Adrenal gland (tissue), 12 donors: Measurements from ENCODE around the gene TMEM117. TPM values are rescaled to one million over a fixed set of nuclear protein-coding genes. Genes with fewer than 3 reads are reported as not detected.
A peak's percentile ranks its signal among the peaks of the same experiment; 100 is the strongest.

Experiments used
- DNase-seq, 7 donors: peaks; one replicate each; pipeline ENCODE4 v3.0.0-alpha.2; 2019 to 2020
- H3K27ac ChIP-seq, 5 donors: fragments of 200-600 bp; sonication (generic) in 4 of 5; 1 replicate in 3 of 5; 2 replicates in 2 of 5; pipeline versions ENCODE4 v1.5.1 to v1.8.0; 2016 to 2020; ENCODE audit warnings: mild to moderate bottlenecking in 1 of 5
- H3K27me3 ChIP-seq: fragments of 200-600 bp; 2 replicates; pipeline ENCODE4 v1.8.0; 2021
- H3K36me3 ChIP-seq, 2 donors: fragments of 200-600 bp; replicated peaks in 1 of 2; 1 replicate in 1 of 2; 2 replicates in 1 of 2; pipeline versions ENCODE4 v1.5.1 to v1.8.0; 2018 to 2022
- H3K4me1 ChIP-seq, 2 donors: fragments of 200-600 bp; replicated peaks in 1 of 2; 1 replicate in 1 of 2; 2 replicates in 1 of 2; pipeline versions ENCODE4 v1.5.1 to v1.8.0; 2018 to 2021
- H3K4me3 ChIP-seq, 4 donors: fragments of 200-600 bp; sonication (generic) in 3 of 4; one replicate each; pipeline ENCODE4 v1.5.1; 2016 to 2018
- H3K9me3 ChIP-seq, 3 donors: fragments of 200-600 bp; sonication (generic) in 1 of 3; replicated peaks in 1 of 3; 1 replicate in 2 of 3; 2 replicates in 1 of 3; pipeline versions ENCODE4 v1.5.1 to v1.8.0; 2016 to 2021
- POLR2A ChIP-seq, 2 donors: fragments of 450-650 bp; IDR thresholded peaks; one replicate each; pipeline ENCODE4 v1.6.1; 2017; ENCODE audit warnings: antibody characterized with exemption in 2 of 2, mild to moderate bottlenecking in 2 of 2, moderate library complexity in 1 of 2
- WGBS, 4 donors: extraction: QIAGEN DNeasy Blood & Tissue Kit in 2 of 4; methylation state at CpG; one replicate each; pipeline versions ENCODE4 v1.1.5 to v1.1.7; 2013 to 2017; 5-methylcytosine and 5-hydroxymethylcytosine counted together
- intact Hi-C, 2 donors: fragments of 100-400 bp; cut with DNase I; formaldehyde crosslinking; loops; one replicate each; pipeline versions ENCODE4 v1.14.1 to v1.15.0; 2022 to 2023
- polyA plus RNA-seq, 3 donors: library from polyadenylated mRNA; stranded (reverse); fragments of 200-250 nt in 2 of 3; fragments of 350-450 nt in 1 of 3; fragmentation: Illumina TruSeq in 1 of 3; extraction: RNeasy Lipid Tissue Mini Kit (QIAGEN cat#74804) in 1 of 3; gene quantifications; one replicate each; pipeline ENCODE4 v1.2.3, GENCODE V29; 2013 to 2014
- total RNA-seq, 9 donors: library from RNA; depleted of rRNA in 4 of 9; stranded (reverse); fragments of >200 nt in 4 of 9; fragments of 120-200 nt in 1 of 9; fragmentation: NEBNext Ultra II Directional in 1 of 9; extraction: Animal tissue kit (Norgen Biotek cat#: 25700) in 1 of 9; gene quantifications; one replicate each; pipeline versions ENCODE4 v1.1.0 to v1.2.4, GENCODE V29; 2013 to 2023
- TF ChIP-seq, protein P1 (sequence below), 6 experiments: fragments of 450-650 bp in 4 of 6; fragments of 200-600 bp in 2 of 6; sonication (generic) in 1 of 6; IDR thresholded peaks; 1 replicate in 5 of 6; 2 replicates in 1 of 6; pipeline versions ENCODE4 v1.5.1 to v1.8.0; 2016 to 2021; ENCODE audit warnings: antibody characterized with exemption in 6 of 6, mild to moderate bottlenecking in 2 of 6, moderate library complexity in 1 of 6
- donor health status: healthy with polysubstance abuse.
- donor health status: Bipolar disorder and iron deficiency.
- donor health status: DM: yes; HTN: yes; CAD: no.
- donor health status: DM: no; HTN: no; CAD: no.
- donor health status: DM: no; HTN: no; CAD: no.
- donor health status: DM: yes; HTN: yes; CAD: no.

The TMEM117 gene
- total and polyA plus RNA-seq, 12 donors: 1.9 to 38.5 (median 6.7) TPM

DNA sequence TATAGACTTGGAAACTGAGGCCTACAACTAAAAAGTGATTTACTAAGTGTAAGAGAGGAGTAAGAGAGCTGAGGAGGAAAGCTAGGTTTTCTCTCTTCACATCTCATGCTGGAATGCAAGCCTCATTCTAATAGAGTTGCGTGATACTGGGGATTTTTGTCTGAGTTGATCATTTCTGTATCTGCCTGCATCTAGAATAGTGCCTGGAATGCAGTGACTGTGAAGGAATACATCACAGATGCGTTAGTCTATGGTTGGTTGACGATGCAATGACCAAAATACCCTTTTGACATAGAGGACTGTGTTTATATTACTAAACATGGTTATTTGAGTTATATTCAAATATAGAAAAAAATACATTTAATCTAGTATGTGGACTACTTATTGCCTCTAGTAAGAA lies 9.2 kb upstream of the TMEM117 start:
- Histone ChIP-seq H3K4me3 (no peak overlapping the region), H3K36me3 (no peaks in the 10 kb centered on the region), H3K9me3 (no peaks in the 10 kb centered on the region), H3K4me1 (no peaks in the 10 kb centered on the region), H3K27ac (no peak overlapping the region), H3K27me3 (no peaks in the 10 kb centered on the region)
- TF ChIP-seq, protein P1, sequence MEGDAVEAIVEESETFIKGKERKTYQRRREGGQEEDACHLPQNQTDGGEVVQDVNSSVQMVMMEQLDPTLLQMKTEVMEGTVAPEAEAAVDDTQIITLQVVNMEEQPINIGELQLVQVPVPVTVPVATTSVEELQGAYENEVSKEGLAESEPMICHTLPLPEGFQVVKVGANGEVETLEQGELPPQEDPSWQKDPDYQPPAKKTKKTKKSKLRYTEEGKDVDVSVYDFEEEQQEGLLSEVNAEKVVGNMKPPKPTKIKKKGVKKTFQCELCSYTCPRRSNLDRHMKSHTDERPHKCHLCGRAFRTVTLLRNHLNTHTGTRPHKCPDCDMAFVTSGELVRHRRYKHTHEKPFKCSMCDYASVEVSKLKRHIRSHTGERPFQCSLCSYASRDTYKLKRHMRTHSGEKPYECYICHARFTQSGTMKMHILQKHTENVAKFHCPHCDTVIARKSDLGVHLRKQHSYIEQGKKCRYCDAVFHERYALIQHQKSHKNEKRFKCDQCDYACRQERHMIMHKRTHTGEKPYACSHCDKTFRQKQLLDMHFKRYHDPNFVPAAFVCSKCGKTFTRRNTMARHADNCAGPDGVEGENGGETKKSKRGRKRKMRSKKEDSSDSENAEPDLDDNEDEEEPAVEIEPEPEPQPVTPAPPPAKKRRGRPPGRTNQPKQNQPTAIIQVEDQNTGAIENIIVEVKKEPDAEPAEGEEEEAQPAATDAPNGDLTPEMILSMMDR (IDR thresholded peaks at IDR 0.05): no peak
- TF ChIP-seq POLR2A (IDR thresholded peaks at IDR 0.05): no peak
- WGBS, 4 donors: 83 to 89% (median 88%) methylated on average over 3 of the region's 3 CpGs
- DNase-seq: no peak
- intact Hi-C loops: no loop called here

DNA sequence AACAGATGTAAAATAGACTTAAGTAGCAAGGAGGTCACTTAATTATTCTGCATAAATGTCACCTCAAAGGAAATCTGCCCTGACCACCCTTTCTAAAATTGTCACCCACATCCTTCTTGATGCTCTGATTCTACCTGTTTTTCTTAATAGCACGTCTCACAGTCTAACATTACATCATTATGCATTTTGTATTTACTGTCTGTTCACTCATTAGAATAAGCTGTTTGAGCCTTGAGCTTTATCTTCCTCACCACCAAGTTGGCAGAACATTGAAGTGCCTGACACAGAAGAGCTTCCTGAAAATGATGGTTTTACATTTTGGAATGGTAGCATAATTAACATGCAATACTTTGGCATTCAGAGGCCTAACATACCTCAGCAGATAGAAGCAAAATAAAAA lies 8.8 kb upstream of the TMEM117 start:
- Histone ChIP-seq H3K27ac (no peak overlapping the region), H3K4me3 (no peak overlapping the region), H3K36me3 (no peaks in the 10 kb centered on the region), H3K9me3 (no peaks in the 10 kb centered on the region), H3K27me3 (no peaks in the 10 kb centered on the region), H3K4me1 (no peaks in the 10 kb centered on the region)
- 68 to 89% (median 79%) methylated on average over 1 of the region's 1 CpG for WGBS, 4 donors
- no peak for TF ChIP-seq POLR2A (IDR thresholded peaks at IDR 0.05)
- TF ChIP-seq, protein P1 (IDR thresholded peaks at IDR 0.05): no peak
- DNase-seq: no peak
- intact Hi-C loops: no loop called here

DNA sequence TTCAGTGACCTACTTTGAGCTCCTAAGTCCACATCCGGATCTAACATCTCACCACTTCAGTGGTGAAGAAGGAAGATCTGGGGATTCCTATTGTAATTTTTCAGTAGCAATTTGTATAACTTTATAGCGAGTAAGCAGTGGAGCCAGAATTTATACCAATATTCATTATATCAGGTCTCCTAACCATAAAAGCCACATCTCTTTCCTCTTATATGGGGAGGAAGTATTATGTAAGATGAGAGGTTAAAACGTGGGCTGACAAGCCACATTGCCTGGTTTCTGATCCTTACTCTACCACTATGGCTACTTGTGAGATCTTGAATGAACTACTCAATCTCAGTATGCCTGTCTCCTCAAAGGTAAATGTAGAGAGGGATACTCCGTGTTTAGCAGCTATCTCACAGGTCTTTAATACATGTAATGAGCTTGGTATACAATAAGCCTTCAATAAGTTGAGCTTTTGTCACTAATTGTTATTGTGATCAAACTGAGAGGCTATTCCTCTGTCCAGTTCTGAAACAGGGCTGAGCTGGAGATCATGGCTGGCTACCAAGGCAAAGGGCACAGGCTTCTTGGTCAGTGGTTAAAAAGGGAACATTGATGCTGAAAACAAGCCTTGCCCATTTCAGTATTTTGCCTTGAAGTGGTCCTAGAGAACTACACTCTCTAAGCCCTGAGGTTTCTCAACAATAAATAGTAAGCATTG lies 3.3 kb upstream of the TMEM117 start:
- DNase-seq: no peak
- TF ChIP-seq, protein P1 (IDR thresholded peaks at IDR 0.05): no peak
- TF ChIP-seq POLR2A (IDR thresholded peaks at IDR 0.05): no peak
- no peaks in the 10 kb centered on the region for H3K36me3 ChIP-seq
- WGBS, 4 donors: 65 to 83% (median 69%) methylated on average over 4 of the region's 4 CpGs
- intact Hi-C loops: no loop called here
- H3K4me1 ChIP-seq: peaks cover 5 to 14% of the 10 kb centered on the region in 2 donors
- no peak overlapping the region for H3K4me3 ChIP-seq
- H3K9me3 ChIP-seq: no peaks in the 10 kb centered on the region
- no peak overlapping the region for H3K27ac ChIP-seq
- no peaks in the 10 kb centered on the region for H3K27me3 ChIP-seq

DNA sequence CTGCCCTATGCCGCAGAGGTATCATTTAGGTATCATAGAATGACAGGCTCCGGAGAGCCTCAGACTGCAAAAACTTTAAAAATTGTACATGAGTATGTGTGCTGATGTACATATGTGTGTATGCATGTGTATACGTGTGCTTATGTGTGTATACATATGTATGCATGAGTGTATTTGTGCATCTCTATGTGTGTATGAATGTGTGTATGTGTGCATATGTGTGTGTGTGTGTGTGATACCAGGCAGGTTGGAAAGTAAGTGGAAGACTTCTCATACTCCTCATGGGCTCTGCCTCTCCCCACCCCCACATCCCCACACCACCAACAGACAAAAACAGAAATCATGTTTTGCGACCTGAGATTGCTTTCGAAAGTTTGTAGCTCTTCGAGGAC lies 621 bp upstream of the TMEM117 start:
- intact Hi-C loops: no loop called here
- 43 to 93% (median 47%) methylated on average over 3 to 6 of the region's 6 CpGs for WGBS, 4 donors
- TF ChIP-seq, protein P1 (IDR thresholded peaks at IDR 0.05): no peak
- TF ChIP-seq POLR2A (IDR thresholded peaks at IDR 0.05): no peak
- peak overlapping the region; percentile 54 to 95 (median 58) for H3K4me3 ChIP-seq
- H3K27ac ChIP-seq: peak overlapping the region in 4 of 5 donors; percentile 75 to 100 (median 94)
- peaks cover 5 to 14% of the 10 kb centered on the region in 2 donors for H3K4me1 ChIP-seq
- H3K9me3 ChIP-seq: no peaks in the 10 kb centered on the region
- no peaks in the 10 kb centered on the region for H3K27me3 ChIP-seq
- DNase-seq: peak in 1 of 7 donors; percentile 52
- H3K36me3 ChIP-seq: no peaks in the 10 kb centered on the region
